Stimulated activated naive CD8-positive, alpha-beta T cell treated with anti-CD3 and anti-CD28 coated beads, Interleukin-15, Interleukin-2, amounts not matched to agents 100 ng/mL and 50 ng/mL, for 24 hours (primary cell): ENCODE results near the gene HERC2.
"Not testable (repeated sequence)": the region's sequence is repeated elsewhere in the genome, so short reads cannot be mapped to it uniquely, and the experiment has no call there.

ENCODE experiments used
- H3K27ac Mint-ChIP-seq: one replicate; pipeline ENCODE4 v1.8.0; 2021; ENCODE audit warnings: mild to moderate bottlenecking, mixed read lengths
- H3K27me3 Mint-ChIP-seq: one replicate; pipeline ENCODE4 v1.8.0; 2021; ENCODE audit warnings: mixed read lengths
- H3K36me3 Mint-ChIP-seq: one replicate; pipeline ENCODE4 v1.8.0; 2021; ENCODE audit warnings: low read depth, mixed read lengths
- H3K4me1 Mint-ChIP-seq: one replicate; pipeline ENCODE4 v1.8.0; 2021; ENCODE audit warnings: low read depth, mixed read lengths
- H3K4me3 Mint-ChIP-seq: one replicate; pipeline ENCODE4 v1.8.0; 2021; ENCODE audit warnings: mild to moderate bottlenecking, mixed read lengths
- H3K9me3 Mint-ChIP-seq: one replicate; pipeline ENCODE4 v1.8.0; 2021; ENCODE audit warnings: mixed read lengths

The HERC2 gene, protein sequence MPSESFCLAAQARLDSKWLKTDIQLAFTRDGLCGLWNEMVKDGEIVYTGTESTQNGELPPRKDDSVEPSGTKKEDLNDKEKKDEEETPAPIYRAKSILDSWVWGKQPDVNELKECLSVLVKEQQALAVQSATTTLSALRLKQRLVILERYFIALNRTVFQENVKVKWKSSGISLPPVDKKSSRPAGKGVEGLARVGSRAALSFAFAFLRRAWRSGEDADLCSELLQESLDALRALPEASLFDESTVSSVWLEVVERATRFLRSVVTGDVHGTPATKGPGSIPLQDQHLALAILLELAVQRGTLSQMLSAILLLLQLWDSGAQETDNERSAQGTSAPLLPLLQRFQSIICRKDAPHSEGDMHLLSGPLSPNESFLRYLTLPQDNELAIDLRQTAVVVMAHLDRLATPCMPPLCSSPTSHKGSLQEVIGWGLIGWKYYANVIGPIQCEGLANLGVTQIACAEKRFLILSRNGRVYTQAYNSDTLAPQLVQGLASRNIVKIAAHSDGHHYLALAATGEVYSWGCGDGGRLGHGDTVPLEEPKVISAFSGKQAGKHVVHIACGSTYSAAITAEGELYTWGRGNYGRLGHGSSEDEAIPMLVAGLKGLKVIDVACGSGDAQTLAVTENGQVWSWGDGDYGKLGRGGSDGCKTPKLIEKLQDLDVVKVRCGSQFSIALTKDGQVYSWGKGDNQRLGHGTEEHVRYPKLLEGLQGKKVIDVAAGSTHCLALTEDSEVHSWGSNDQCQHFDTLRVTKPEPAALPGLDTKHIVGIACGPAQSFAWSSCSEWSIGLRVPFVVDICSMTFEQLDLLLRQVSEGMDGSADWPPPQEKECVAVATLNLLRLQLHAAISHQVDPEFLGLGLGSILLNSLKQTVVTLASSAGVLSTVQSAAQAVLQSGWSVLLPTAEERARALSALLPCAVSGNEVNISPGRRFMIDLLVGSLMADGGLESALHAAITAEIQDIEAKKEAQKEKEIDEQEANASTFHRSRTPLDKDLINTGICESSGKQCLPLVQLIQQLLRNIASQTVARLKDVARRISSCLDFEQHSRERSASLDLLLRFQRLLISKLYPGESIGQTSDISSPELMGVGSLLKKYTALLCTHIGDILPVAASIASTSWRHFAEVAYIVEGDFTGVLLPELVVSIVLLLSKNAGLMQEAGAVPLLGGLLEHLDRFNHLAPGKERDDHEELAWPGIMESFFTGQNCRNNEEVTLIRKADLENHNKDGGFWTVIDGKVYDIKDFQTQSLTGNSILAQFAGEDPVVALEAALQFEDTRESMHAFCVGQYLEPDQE (N-terminal part only)

DNA sequence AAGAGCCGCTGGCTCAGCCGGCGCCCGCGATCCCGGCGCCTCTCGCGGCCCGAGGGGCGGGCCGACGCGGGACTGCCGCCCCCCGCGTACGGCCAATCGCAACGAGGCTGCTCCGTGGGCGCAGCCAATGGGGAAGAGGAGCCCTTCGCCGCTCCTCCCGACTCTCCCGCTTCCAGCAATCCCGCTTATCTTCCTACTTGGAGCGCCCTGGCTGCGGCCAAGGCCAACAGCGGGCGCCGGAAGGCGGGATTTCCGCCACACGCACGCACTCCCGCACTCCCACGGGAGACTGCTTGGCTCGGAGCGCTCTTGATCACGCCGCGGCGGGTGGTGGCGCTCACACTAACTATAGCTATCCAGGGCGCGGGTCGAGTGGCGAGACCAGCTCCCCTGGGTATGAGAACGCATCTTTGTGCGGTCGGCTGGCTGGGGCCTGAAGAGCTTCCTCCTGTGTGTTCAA, at the start of gene HERC2:
Gene HERC2 (minus strand): TSS at position 51 of the 460 bp plus-strand sequence. CDS start 746 bp downstream, outside the sequence.
- H3K4me1 Mint-ChIP-seq, H3K9me3 Mint-ChIP-seq, H3K27me3 Mint-ChIP-seq: not testable (repeated sequence)
- Mint-ChIP-seq H3K36me3 (peaks cover 18% of the 10 kb centered on the region), H3K27ac (peak within 1 kb of the TSS; percentile 96), H3K4me3 (peak within 1 kb of the TSS; percentile 97)

DNA sequence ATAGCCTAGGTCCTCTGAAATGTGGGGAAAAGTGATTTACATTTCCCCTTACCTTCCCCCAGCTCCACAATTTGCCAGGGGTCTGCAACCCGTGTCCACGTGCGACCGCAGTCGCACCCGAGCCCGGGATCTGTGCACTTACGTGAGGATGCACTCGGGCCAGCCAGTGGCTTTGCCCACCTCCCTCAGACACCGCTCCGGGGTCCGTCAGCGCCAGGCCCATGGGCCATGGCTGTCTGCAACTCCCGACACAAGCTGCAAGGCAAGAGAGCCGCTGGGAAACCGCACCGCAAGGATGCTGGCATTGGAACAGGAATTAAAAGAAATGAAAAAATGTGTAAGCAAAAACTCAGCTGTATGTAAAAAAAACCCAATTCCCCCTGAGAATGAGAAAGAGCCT, 43.5 kb upstream of the HERC2 start:
- H3K4me1 Mint-ChIP-seq, result not testable (repeated sequence)

DNA sequence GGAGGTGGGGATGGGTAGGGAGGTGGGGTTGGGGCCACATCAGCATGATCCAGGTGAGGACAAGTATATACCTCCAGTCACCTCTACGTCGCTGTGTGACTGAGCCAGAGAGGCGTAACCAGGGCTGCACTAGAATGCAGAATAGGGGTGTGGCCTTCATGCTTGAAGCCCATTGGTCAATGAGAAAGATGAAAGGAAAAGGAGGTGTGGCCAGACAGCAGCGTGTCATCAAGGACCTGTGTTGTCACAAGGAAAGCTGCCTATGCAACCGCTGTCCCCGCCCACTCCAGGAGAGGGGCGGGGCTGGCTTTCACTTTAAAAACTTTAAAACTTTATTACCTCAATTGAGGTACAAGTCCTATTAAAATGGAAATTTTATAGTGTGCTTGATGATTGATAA, 36.0 kb upstream of the HERC2 start, which contains the start of gene GOLGA6L24:
Gene GOLGA6L24 (minus strand): TSS at position 101 of the 400 bp plus-strand sequence. CDS start 61 bp downstream, at position 40.
- H3K4me3 Mint-ChIP-seq, H3K9me3 Mint-ChIP-seq, H3K27ac Mint-ChIP-seq, H3K36me3 Mint-ChIP-seq, H3K4me1 Mint-ChIP-seq, H3K27me3 Mint-ChIP-seq: not testable (repeated sequence)

More for the DNA sequence above, 43.5 kb upstream of the HERC2 start:
- H3K9me3 Mint-ChIP-seq, H3K27me3 Mint-ChIP-seq, H3K27ac Mint-ChIP-seq, H3K4me3 Mint-ChIP-seq, H3K36me3 Mint-ChIP-seq: not testable (repeated sequence)

DNA sequence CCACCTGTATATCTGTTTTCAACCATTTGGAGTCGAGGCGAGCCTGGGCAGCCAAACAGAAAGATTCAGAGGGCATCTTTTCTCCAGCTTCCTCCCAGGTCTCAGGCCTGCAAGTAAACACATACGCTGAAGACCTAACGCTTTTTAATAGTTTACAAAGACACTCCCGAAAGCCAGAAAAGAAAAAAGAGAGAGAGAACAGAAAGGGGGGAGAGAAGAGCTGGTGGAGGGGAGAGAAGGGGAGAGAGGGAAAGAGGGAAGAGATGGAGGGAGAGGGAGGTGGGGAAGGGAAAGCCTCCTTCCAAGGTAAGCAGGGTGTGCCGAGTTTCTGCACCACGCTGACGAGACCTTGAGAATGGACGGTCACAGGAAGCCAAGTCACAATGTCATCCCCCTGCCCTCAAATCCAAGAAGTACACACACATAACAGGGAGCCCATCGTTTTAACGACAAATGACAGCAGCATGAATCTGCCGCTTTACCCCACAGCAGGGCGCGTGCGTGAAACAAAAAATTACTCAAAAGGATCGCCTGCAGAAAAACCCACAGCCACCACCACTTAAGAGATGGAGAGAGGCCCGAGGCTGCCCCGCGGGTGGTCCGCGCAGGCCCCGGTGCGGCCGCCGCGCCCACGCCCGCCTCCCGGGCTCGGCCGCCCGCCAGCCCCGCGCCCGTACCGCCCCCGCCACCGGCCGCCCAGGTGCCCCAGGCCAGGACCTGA, 461 bp downstream of the HERC2 start:
- H3K9me3 Mint-ChIP-seq, H3K27me3 Mint-ChIP-seq, H3K4me1 Mint-ChIP-seq: not testable (repeated sequence)
- Mint-ChIP-seq H3K4me3 (peak overlapping the region; percentile 97), H3K36me3 (peaks cover 24% of the 10 kb centered on the region), H3K27ac (peak overlapping the region; percentile 96)

DNA sequence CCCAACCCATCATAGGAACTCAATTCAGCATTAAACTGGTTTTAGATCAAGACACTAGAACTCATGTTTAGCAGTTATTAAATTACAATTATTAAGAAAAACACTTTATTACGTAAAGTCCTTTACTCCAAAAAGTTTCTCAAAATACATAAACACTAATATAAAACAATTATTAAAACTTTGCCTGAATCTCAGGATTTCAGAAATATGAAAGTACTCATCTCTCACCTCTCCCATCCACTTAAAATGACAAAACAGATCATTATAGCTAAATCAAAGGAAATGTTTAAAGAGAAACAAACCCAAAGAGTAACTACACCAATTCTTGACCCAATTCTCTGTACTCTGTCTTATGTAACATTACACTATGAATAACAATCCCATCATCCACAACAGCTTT, 2.3 kb downstream of the HERC2 start:
- H3K4me1 Mint-ChIP-seq, H3K4me3 Mint-ChIP-seq, H3K27ac Mint-ChIP-seq, H3K27me3 Mint-ChIP-seq, H3K9me3 Mint-ChIP-seq: not testable (repeated sequence)
- peaks cover 35% of the 10 kb centered on the region for H3K36me3 Mint-ChIP-seq

DNA sequence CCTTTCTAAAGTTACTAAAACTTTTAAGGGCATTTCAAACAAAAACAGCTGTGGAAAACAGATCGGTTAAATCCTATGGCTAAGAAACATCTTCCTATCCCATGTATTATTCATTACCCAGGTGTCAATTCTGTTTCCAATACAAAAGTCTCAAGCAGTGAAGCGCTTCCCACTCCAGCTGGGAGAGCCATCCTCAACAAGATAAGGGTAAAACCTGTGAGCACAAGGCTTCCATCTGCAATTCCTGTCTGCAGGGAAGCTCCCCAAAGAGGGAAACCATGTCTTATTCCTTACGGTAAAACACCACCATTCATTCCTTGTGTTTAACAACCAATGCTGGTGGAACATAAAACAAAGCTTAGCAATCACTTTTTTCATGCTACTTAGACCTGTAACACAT, 3.2 kb downstream of the HERC2 start:
- H3K4me1 Mint-ChIP-seq, H3K27me3 Mint-ChIP-seq, H3K9me3 Mint-ChIP-seq, H3K27ac Mint-ChIP-seq, H3K4me3 Mint-ChIP-seq: not testable (repeated sequence)
- peaks cover 42% of the 10 kb centered on the region for H3K36me3 Mint-ChIP-seq

DNA sequence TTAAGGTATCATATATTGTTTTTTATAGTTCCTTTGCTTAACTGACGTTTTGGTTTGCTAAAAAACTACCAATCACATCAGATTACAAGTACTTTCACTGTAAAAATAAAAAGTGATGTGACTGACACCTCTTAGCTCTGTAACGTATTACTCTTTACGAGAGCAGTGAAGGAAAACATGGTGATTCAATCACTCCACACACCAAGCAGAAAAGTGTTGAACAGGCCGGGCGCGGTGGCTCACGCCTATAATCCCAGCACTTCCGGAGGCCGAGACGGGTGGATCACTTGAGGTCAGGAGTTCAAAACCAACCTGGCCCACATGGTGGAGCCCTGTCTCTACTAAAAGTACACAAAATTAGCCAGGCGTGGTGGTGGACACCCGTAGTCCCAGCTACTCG, 3.9 kb downstream of the HERC2 start:
- H3K27ac Mint-ChIP-seq, result not testable (repeated sequence)

DNA sequence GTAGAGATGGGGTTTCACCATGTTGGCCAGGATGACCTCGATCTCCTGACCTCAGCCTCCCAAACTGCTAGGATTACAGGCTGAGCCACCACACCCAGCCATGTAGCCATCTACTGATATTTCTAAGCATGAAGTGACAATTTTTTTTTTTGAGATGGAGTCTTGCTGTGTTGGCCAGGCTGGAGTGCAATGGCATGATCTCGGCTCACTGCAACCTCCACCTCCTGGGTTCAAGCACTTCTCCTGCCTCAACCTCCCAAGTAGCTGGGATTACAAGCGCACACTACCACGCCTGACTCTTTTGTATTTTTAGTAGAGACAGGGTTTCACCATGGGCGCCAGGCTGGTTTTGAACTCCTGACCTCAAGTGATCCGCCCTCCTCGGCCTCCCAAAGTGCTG, 5.0 kb downstream of the HERC2 start:
- H3K36me3 Mint-ChIP-seq, result peaks cover 42% of the 10 kb centered on the region
- not testable (repeated sequence) for H3K4me1 Mint-ChIP-seq, H3K27ac Mint-ChIP-seq, H3K27me3 Mint-ChIP-seq, H3K9me3 Mint-ChIP-seq, H3K4me3 Mint-ChIP-seq

More for the DNA sequence above, 3.9 kb downstream of the HERC2 start:
- H3K27me3 Mint-ChIP-seq, H3K9me3 Mint-ChIP-seq, H3K4me3 Mint-ChIP-seq, H3K4me1 Mint-ChIP-seq: not testable (repeated sequence)
- peaks cover 42% of the 10 kb centered on the region for H3K36me3 Mint-ChIP-seq

DNA sequence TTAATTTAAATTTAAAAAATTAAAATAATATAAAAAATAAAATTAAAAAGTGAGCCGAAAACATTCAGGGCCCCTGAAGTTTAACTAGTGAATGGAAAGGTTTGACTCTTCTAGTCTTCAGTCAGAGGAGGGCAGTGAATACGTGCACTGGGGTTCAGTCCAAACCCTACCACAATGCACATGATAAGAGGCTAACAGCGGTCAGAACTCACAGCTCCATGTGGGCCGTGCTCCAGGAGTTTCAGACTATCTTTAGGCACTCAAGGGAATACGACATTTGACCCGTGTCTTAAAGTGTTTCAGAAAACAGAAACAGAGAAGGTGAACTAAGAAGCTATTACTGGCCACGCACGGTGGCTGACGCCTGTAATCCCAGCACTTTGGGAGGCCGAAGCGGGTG, 11.5 kb downstream of the HERC2 start:
- not testable (repeated sequence) for H3K4me1 Mint-ChIP-seq, H3K4me3 Mint-ChIP-seq, H3K27ac Mint-ChIP-seq, H3K9me3 Mint-ChIP-seq, H3K27me3 Mint-ChIP-seq
- peaks cover 48% of the 10 kb centered on the region for H3K36me3 Mint-ChIP-seq

DNA sequence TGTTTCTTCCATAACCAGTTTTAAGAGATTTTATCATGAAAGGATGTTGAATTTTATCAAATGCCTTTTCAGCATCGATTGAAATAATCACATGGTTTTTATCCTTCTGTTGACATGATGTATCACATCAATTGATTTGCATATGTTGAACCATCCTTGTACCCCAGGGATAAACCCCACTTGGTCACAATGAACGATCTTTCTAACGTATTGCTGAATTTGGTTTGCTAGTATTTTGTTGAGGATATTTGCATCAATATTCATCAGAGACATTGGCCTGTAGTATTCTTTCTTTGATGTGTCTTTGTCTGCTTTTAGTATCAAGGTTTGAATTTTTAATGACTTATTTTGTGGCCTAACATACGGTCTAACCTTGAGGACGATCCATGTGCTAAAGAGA, 13.3 kb downstream of the HERC2 start:
- peaks cover 33% of the 10 kb centered on the region for H3K36me3 Mint-ChIP-seq
- not testable (repeated sequence) for H3K9me3 Mint-ChIP-seq, H3K27me3 Mint-ChIP-seq, H3K27ac Mint-ChIP-seq, H3K4me3 Mint-ChIP-seq, H3K4me1 Mint-ChIP-seq

DNA sequence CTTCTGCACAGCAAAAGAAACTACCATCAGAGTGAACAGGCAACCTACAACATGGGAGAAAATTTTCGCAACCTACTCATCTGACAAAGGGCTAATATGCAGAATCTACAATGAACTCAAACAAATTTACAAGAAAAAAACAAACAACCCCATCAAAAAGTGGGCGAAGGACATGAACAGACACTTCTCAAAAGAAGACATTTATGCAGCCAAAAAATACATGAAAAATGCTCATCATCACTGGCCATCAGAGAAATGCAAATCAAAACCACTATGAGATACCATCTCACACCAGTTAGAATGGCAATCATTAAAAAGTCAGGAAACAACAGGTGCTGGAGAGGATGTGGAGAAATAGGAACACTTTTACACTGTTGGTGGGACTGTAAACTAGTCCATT, 16.3 kb downstream of the HERC2 start:
- H3K4me1 Mint-ChIP-seq, H3K27ac Mint-ChIP-seq, H3K4me3 Mint-ChIP-seq, H3K27me3 Mint-ChIP-seq: not testable (repeated sequence)
- H3K9me3 Mint-ChIP-seq, result peaks cover 11% of the 10 kb centered on the region
- H3K36me3 Mint-ChIP-seq, result peaks cover 33% of the 10 kb centered on the region

DNA sequence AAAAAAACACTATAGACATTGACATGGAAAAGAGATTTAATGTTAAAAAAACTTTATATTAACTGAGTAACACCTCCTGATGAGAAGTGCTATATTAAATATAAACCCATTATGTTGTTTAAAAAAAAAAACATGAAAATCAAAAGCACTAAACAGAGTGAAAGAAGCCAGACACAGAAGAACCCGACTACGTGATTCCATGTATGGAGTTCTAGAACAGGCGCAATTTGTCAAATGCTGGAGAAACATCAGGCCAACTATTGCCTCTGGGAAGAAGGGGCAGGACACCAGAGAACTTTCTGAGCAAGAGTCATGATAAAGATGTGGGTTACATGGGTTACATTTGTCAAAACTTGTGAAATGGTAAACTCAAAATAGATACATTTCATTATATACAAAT, 24.5 kb downstream of the HERC2 start:
- not testable (repeated sequence) for H3K27ac Mint-ChIP-seq, H3K4me3 Mint-ChIP-seq, H3K4me1 Mint-ChIP-seq, H3K27me3 Mint-ChIP-seq, H3K9me3 Mint-ChIP-seq
- peaks cover 22% of the 10 kb centered on the region for H3K36me3 Mint-ChIP-seq

DNA sequence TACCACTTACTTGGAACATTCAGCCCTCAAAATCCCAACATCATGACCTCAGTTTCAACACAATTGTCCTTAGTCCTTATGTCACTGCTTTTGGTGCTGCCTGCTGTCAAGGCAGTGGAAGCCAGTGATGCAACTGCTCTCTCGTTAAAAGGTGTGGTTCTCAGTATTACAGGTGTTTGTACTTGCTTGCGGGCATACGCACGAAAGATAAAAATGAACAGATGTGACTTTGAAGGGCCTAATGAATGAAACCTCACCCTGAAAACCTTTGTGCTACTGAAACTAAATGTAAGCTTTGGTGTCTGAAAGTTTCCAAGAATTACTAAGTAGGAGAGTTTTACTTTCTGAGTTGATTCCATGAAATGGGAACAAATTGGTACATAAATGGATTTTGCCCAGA, 25.2 kb downstream of the HERC2 start:
- peaks cover 28% of the 10 kb centered on the region for H3K36me3 Mint-ChIP-seq
- H3K9me3 Mint-ChIP-seq, H3K27me3 Mint-ChIP-seq, H3K4me3 Mint-ChIP-seq, H3K27ac Mint-ChIP-seq, H3K4me1 Mint-ChIP-seq: not testable (repeated sequence)

DNA sequence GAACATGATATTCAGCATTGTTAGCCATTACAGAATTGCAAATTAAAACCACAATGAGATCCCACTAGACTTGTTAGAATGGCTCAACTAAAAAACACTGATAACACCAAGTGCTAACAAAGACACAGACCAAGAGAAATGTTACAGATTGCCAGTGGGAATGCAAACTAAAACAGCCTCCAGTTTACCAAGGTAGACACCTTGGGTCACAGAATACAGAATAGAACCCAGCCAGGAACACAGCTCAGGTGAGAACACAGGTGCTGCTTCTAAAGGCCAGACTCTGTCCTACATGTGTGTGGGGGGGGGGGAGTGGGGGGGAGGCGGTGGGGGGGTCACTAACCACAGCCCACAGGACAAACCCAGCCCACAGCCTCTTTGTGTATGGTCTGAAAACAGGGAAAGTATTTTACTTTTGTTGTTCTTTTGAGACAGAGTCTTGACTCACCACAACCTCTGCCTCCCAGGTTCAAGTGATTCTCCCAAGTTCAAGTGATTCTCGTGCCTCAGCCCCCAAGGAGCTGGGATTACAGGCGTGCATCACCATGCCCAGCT, 26.9 kb downstream of the HERC2 start:
- not testable (repeated sequence) for H3K4me1 Mint-ChIP-seq, H3K27ac Mint-ChIP-seq, H3K4me3 Mint-ChIP-seq, H3K9me3 Mint-ChIP-seq, H3K27me3 Mint-ChIP-seq
- peaks cover 43% of the 10 kb centered on the region for H3K36me3 Mint-ChIP-seq
